Fibroblast of skin of right biceps (primary cell): ENCODE results near the gene FOXJ3.
A peak's percentile ranks its signal among the peaks of the same experiment; 100 is the strongest.

ENCODE experiments used
- DNase-seq: peaks from one replicate; pipeline ENCODE4 v3.0.0-alpha.2; 2013

FOXJ3 gene

GRCh38 chr1:42183210-42183956 is 151.7 kb downstream of the FOXJ3 start:
- no peak for DNase-seq

GRCh38 chr1:42181687-42182086 is 153.3 kb downstream of the FOXJ3 start:
- DNase-seq = no peak

GRCh38 chr1:42179900-42180329 is 155.1 kb downstream of the FOXJ3 start:
- DNase-seq = no peak

- peak; percentile 74 for DNase-seq
These were observed 155.8 kb downstream of the FOXJ3 start for GRCh38 chr1:42179275-42179674.

GRCh38 chr1:42178249-42178648 is 156.8 kb downstream of the FOXJ3 start:
- DNase-seq = peak; percentile 20

- peak; percentile 92 for DNase-seq
These were observed 157.5 kb downstream of the FOXJ3 start for GRCh38 chr1:42177541-42177981.

- peak; percentile 41 for DNase-seq
These were observed 158.0 kb downstream of the FOXJ3 start for GRCh38 chr1:42176902-42177519.

- no peak for DNase-seq
These were observed 159.6 kb downstream of the FOXJ3 start for GRCh38 chr1:42175314-42176054.

GRCh38 chr1:42173961-42174735 is 160.9 kb downstream of the FOXJ3 start:
- DNase-seq = peak; percentile 65

- peak; percentile 47 for DNase-seq
These were observed 161.7 kb downstream of the FOXJ3 start for GRCh38 chr1:42173155-42173933.

- peak; percentile 15 for DNase-seq
These were observed 162.5 kb downstream of the FOXJ3 start for GRCh38 chr1:42172381-42173133.

- DNase-seq = no peak
These were observed 163.3 kb downstream of the FOXJ3 start for GRCh38 chr1:42171679-42172266.

- no peak for DNase-seq
These were observed 164.0 kb downstream of the FOXJ3 start for GRCh38 chr1:42170779-42171621.

GRCh38 chr1:42168763-42169162 is 166.3 kb downstream of the FOXJ3 start:
- DNase-seq = no peak

- no peak for DNase-seq
These were observed 166.7 kb downstream of the FOXJ3 start for GRCh38 chr1:42168391-42168670.

- no peak for DNase-seq
These were observed 167.2 kb downstream of the FOXJ3 start for GRCh38 chr1:42167611-42168390.

- DNase-seq = peak; percentile 69
These were observed 169.4 kb downstream of the FOXJ3 start for GRCh38 chr1:42165511-42166210.

GRCh38 chr1:42164551-42165420 is 170.2 kb downstream of the FOXJ3 start, which contains the start of gene GUCA2A:
GUCA2A (minus strand) TSS chr1:42164745; CDS start chr1:42164712, 33 bp downstream.
- DNase-seq = no peak
